ENCODE measurements around the gene KBTBD7.
"Not testable (repeated sequence)": the region's sequence is repeated elsewhere in the genome, so short reads cannot be mapped to it uniquely, and the experiment has no call there.

GRCh38 chr13:41175576-41175975 is 18.8 kb downstream of the KBTBD7 start:
- TF ChIP-seq ZNF302 (tag by site-specific recombination; IDR thresholded peaks at IDR 0.05; ENCODE audit: low read depth); ZNF335 (tag by site-specific recombination; conservative IDR thresholded peaks at IDR 0.05); ZSCAN23 (tag by site-specific recombination; IDR thresholded peaks at IDR 0.05); ZNF311 (tag by site-specific recombination; IDR thresholded peaks at IDR 0.05; ENCODE audit: borderline replicate concordance); YY1 (tag by site-specific recombination; IDR thresholded peaks at IDR 0.05); ZNF132 (tag by site-specific recombination; IDR thresholded peaks at IDR 0.05; ENCODE audit: borderline replicate concordance); ELK4 (IDR thresholded peaks at IDR 0.05; ENCODE audit: borderline replicate concordance, low read depth, low read length); CTCF (tag by site-specific recombination; IDR thresholded peaks at IDR 0.05); ZNF2 (tag by site-specific recombination; IDR thresholded peaks at IDR 0.05): not testable (repeated sequence)

Data from HEK293 (cell line).